Measurements from ENCODE around the gene PLCB1.

DNA sequence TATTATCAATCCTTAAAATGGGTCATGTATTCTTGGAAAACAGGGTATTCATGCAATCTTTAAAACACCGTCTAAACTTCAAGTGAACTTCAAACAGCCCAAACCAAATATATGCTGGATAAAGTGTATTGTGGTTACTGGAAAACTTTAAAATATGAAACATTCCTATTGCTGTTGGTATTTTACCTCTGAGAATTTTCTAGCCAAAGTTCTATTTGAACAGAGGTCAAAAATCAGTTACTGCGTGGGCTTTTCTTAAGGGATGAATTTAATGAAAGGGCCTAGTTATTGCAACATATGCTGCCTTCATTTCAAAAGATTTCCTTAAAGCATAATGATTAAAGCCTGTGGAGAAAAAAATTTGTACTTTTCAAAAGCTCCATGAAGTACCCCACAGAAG lies 436.0 kb downstream of the PLCB1 start:
- TF ChIP-seq, protein P1, sequence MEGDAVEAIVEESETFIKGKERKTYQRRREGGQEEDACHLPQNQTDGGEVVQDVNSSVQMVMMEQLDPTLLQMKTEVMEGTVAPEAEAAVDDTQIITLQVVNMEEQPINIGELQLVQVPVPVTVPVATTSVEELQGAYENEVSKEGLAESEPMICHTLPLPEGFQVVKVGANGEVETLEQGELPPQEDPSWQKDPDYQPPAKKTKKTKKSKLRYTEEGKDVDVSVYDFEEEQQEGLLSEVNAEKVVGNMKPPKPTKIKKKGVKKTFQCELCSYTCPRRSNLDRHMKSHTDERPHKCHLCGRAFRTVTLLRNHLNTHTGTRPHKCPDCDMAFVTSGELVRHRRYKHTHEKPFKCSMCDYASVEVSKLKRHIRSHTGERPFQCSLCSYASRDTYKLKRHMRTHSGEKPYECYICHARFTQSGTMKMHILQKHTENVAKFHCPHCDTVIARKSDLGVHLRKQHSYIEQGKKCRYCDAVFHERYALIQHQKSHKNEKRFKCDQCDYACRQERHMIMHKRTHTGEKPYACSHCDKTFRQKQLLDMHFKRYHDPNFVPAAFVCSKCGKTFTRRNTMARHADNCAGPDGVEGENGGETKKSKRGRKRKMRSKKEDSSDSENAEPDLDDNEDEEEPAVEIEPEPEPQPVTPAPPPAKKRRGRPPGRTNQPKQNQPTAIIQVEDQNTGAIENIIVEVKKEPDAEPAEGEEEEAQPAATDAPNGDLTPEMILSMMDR (IDR thresholded peaks at IDR 0.05; ENCODE audit: poor library complexity): no peak
- no peak for TF ChIP-seq EZH2 (IDR thresholded peaks at IDR 0.05; ENCODE audit: borderline replicate concordance)

Data from hepatocyte (in vitro differentiated cells).